ENCODE results near the gene CRAMP1. TPM values are rescaled to one million over a fixed set of nuclear protein-coding genes. Genes with fewer than 3 reads are reported as not detected.

Gene CRAMP1
- polyA plus RNA-seq, 1 of the 3 experiments (the other 2 are of a cell fraction), result 9.5 TPM

DNA sequence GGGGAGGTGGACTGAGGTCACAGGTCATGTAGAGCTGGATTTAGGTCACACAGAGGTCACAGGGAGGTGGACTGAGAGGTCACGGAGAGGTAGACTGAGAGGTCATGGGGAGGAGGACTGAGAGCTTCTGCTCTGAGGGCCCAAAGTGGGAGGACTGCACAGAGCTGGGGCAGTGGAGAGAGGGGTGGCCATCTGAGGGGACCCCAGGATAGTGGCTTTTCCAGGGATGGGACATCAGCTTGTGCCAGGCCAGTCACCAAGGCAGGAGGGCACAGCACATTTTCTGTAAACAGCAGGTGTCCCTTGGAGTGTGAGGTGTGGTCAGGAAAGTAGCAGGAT, 39.8 kb downstream of the CRAMP1 start:
- no peaks in the 10 kb centered on the region for H3K9me3 ChIP-seq
- H3K36me3 ChIP-seq (replicated peaks in 1 of 2; ENCODE audit: control insufficient read depth in 1 of 2, insufficient read depth in 2 of 2, low read length in 1 of 2), result peaks cover 15 to 46% of the 10 kb centered on the region in 2 experiments
- H3K79me2 ChIP-seq (ENCODE audit: insufficient read depth), result peaks cover 4% of the 10 kb centered on the region; the same call in 1 of the 2 replicates
- no peaks in the 10 kb centered on the region for H3K27me3 ChIP-seq (ENCODE audit: insufficient read depth)
- H3K4me3 ChIP-seq (ENCODE audit: low read depth in 2 of 2, low read length in 1 of 2), result no peak overlapping the region
- peaks cover 0 to 3% of the 10 kb centered on the region in 2 experiments; a peak in 1 of 4 replicates for H3K4me1 ChIP-seq (ENCODE audit: control insufficient read depth in 1 of 2, insufficient read depth in 2 of 2, low read depth in 1 of 2, low read length in 1 of 2)
- ChIA-PET POLR2A (no interaction called here), CTCF (no interaction called here)
- H2AFZ ChIP-seq (ENCODE audit: low read depth), result no peak overlapping the region
- TF ChIP-seq MEF2A (IDR thresholded peaks at IDR 0.05; ENCODE audit: borderline replicate concordance, low read depth), result no peak
- TF ChIP-seq YY1 (IDR thresholded peaks at IDR 0.05; ENCODE audit: low read depth), result no peak
- peak; percentile 42 for DNase-seq
- no peak overlapping the region for H3K27ac ChIP-seq (ENCODE audit: low read depth in 2 of 2, low read length in 1 of 2)
- no peak overlapping the region for H3K4me2 ChIP-seq
- no peaks in the 10 kb centered on the region for H3K9me2 ChIP-seq
- WGBS (ENCODE audit: low lambda C conversion rate), result 100% methylated on average over 1 of the region's 1 CpG
- peaks cover 15% of the 10 kb centered on the region for H4K20me1 ChIP-seq (ENCODE audit: insufficient read depth)
- no peak overlapping the region for H3K9ac ChIP-seq
- H3F3A ChIP-seq (replicated peaks; ENCODE audit: insufficient read depth), result peaks cover 10% of the 10 kb centered on the region

DNA sequence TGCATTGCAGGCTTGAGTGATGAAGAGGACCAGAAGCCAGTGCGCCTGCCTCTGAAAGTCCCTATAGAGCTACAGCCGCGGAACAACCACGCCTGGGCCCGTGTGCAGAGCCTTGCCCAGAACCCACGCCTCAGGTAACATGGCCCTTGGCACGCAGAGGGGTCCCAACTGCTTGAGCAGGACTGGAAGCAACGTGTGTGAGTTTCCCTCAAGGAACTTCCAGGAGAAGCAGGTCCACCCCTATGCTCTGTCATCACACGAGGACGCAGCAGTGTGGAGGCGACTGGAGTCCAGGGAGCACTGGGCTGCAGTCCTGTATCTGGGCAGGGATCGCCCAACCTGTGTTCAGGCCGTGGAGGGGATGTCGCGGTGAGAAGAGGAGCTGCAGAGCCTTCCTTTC, 40.9 kb downstream of the CRAMP1 start:
- Histone ChIP-seq H3K9ac (no peak overlapping the region), H3K4me2 (no peak overlapping the region), H3F3A (replicated peaks; ENCODE audit: insufficient read depth) (peaks cover 10% of the 10 kb centered on the region), H3K79me2 (ENCODE audit: insufficient read depth) (peaks cover 3% of the 10 kb centered on the region; the same call in 1 of the 2 replicates), H2AFZ (ENCODE audit: low read depth) (no peak overlapping the region), H3K4me1 (ENCODE audit: control insufficient read depth in 1 of 2, insufficient read depth in 2 of 2, low read depth in 1 of 2, low read length in 1 of 2) (peaks cover 0 to 7% of the 10 kb centered on the region in 2 experiments; a peak in 1 of 4 replicates), H3K4me3 (ENCODE audit: low read depth in 2 of 2, low read length in 1 of 2) (no peak overlapping the region), H3K36me3 (replicated peaks in 1 of 2; ENCODE audit: control insufficient read depth in 1 of 2, insufficient read depth in 2 of 2, low read length in 1 of 2) (peaks cover 14 to 53% of the 10 kb centered on the region in 2 experiments), H3K9me2 (no peaks in the 10 kb centered on the region), H3K27ac (ENCODE audit: low read depth in 2 of 2, low read length in 1 of 2) (no peak overlapping the region), H3K9me3 (no peaks in the 10 kb centered on the region), H3K27me3 (ENCODE audit: insufficient read depth) (no peaks in the 10 kb centered on the region), H4K20me1 (ENCODE audit: insufficient read depth) (peaks cover 15% of the 10 kb centered on the region)
- WGBS (ENCODE audit: low lambda C conversion rate), result 96% methylated on average over 11 of the region's 15 CpGs
- POLR2A ChIA-PET, result no interaction called here
- CTCF ChIA-PET, result no interaction called here
- no peak for DNase-seq
- TF ChIP-seq, protein P1, sequence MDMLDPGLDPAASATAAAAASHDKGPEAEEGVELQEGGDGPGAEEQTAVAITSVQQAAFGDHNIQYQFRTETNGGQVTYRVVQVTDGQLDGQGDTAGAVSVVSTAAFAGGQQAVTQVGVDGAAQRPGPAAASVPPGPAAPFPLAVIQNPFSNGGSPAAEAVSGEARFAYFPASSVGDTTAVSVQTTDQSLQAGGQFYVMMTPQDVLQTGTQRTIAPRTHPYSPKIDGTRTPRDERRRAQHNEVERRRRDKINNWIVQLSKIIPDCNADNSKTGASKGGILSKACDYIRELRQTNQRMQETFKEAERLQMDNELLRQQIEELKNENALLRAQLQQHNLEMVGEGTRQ (IDR thresholded peaks at IDR 0.05; ENCODE audit: borderline replicate concordance, low read depth, low read length), result no peak
- TF ChIP-seq FOXJ3 (CRISPR knock-in tag; IDR thresholded peaks at IDR 0.05), result no peak

DNA sequence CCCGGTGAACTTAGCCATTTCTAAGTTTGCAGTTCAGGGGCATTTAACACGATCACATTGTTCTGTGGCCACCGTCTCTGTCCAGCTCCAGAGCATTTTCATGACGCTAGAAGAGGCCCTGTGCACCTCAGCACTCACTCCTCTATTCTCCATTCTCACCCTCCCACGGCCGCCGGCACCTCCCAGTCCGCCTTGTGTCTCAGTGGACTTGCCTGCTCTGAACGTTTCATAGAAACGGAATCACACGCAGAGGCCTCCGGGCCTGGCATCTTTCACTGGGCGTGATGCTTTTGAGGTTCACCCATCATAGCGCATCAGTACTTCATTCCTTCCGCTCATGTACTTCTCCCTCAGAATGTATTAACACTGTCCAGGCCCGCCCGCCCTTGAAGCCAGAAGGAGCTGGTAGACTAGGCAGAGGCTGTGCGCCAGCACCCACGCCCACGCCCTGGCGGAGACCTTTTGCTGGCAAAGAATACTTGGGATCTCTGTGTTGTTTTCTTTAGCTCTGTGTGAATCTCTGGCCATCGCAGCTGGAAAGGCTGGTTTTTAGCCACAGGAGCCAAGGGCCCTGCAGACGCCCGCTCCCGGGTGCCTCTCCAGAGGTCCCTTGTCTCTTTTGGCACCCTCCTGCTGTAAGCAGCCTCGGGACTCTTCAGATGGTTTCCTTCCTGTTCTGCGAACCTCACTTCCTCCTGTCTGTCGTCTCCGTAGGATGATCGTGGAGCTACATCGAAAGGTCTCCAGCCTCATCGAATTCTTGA, 42.5 kb downstream of the CRAMP1 start:
- peaks cover 14 to 63% of the 10 kb centered on the region in 2 experiments for H3K36me3 ChIP-seq (replicated peaks in 1 of 2; ENCODE audit: control insufficient read depth in 1 of 2, insufficient read depth in 2 of 2, low read length in 1 of 2)
- DNase-seq, result no peak
- H3K9me3 ChIP-seq, result no peaks in the 10 kb centered on the region
- ChIA-PET CTCF (no interaction called here), POLR2A (no interaction called here)
- H3K9me2 ChIP-seq, result no peaks in the 10 kb centered on the region
- H3K9ac ChIP-seq, result no peak overlapping the region
- H3K27ac ChIP-seq (ENCODE audit: low read depth in 2 of 2, low read length in 1 of 2), result no peak overlapping the region
- WGBS (ENCODE audit: low lambda C conversion rate), result 95% methylated on average over 32 of the region's 32 CpGs
- no peak overlapping the region for H3K4me2 ChIP-seq
- H3K27me3 ChIP-seq (ENCODE audit: insufficient read depth), result no peaks in the 10 kb centered on the region
- no peaks in the 10 kb centered on the region; the same call in 1 of the 2 replicates for H3K79me2 ChIP-seq (ENCODE audit: insufficient read depth)
- no peak overlapping the region for H3K4me3 ChIP-seq (ENCODE audit: low read depth in 2 of 2, low read length in 1 of 2)
- no peak overlapping the region for H2AFZ ChIP-seq (ENCODE audit: low read depth)
- peaks cover 0 to 7% of the 10 kb centered on the region in 2 experiments; a peak in 1 of 4 replicates for H3K4me1 ChIP-seq (ENCODE audit: control insufficient read depth in 1 of 2, insufficient read depth in 2 of 2, low read depth in 1 of 2, low read length in 1 of 2)
- TF ChIP-seq, protein P2, sequence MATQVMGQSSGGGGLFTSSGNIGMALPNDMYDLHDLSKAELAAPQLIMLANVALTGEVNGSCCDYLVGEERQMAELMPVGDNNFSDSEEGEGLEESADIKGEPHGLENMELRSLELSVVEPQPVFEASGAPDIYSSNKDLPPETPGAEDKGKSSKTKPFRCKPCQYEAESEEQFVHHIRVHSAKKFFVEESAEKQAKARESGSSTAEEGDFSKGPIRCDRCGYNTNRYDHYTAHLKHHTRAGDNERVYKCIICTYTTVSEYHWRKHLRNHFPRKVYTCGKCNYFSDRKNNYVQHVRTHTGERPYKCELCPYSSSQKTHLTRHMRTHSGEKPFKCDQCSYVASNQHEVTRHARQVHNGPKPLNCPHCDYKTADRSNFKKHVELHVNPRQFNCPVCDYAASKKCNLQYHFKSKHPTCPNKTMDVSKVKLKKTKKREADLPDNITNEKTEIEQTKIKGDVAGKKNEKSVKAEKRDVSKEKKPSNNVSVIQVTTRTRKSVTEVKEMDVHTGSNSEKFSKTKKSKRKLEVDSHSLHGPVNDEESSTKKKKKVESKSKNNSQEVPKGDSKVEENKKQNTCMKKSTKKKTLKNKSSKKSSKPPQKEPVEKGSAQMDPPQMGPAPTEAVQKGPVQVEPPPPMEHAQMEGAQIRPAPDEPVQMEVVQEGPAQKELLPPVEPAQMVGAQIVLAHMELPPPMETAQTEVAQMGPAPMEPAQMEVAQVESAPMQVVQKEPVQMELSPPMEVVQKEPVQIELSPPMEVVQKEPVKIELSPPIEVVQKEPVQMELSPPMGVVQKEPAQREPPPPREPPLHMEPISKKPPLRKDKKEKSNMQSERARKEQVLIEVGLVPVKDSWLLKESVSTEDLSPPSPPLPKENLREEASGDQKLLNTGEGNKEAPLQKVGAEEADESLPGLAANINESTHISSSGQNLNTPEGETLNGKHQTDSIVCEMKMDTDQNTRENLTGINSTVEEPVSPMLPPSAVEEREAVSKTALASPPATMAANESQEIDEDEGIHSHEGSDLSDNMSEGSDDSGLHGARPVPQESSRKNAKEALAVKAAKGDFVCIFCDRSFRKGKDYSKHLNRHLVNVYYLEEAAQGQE (IDR thresholded peaks at IDR 0.05; ENCODE audit: low read depth, low read length), result no peak
- TF ChIP-seq, protein P3, sequence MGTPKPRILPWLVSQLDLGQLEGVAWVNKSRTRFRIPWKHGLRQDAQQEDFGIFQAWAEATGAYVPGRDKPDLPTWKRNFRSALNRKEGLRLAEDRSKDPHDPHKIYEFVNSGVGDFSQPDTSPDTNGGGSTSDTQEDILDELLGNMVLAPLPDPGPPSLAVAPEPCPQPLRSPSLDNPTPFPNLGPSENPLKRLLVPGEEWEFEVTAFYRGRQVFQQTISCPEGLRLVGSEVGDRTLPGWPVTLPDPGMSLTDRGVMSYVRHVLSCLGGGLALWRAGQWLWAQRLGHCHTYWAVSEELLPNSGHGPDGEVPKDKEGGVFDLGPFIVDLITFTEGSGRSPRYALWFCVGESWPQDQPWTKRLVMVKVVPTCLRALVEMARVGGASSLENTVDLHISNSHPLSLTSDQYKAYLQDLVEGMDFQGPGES (IDR thresholded peaks at IDR 0.05; ENCODE audit: low read depth, low read length), result no peak
- TF ChIP-seq GABPA (IDR thresholded peaks at IDR 0.05; ENCODE audit: low read depth) (no peak), RXRA (IDR thresholded peaks at IDR 0.05; ENCODE audit: borderline replicate concordance, low read depth) (no peak), MXI1 (IDR thresholded peaks at IDR 0.05; ENCODE audit: low read depth, low read length) (no peak), FOXM1 (IDR thresholded peaks at IDR 0.05; ENCODE audit: low read depth) (no peak), JUND (IDR thresholded peaks at IDR 0.05) (no peak), MEF2A (IDR thresholded peaks at IDR 0.05; ENCODE audit: borderline replicate concordance, low read depth) (no peak)
- TF ChIP-seq, protein P1 (IDR thresholded peaks at IDR 0.05; ENCODE audit: borderline replicate concordance, low read depth, low read length), result no peak
- TF ChIP-seq, protein P4, sequence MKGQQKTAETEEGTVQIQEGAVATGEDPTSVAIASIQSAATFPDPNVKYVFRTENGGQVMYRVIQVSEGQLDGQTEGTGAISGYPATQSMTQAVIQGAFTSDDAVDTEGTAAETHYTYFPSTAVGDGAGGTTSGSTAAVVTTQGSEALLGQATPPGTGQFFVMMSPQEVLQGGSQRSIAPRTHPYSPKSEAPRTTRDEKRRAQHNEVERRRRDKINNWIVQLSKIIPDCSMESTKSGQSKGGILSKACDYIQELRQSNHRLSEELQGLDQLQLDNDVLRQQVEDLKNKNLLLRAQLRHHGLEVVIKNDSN (IDR thresholded peaks at IDR 0.05; ENCODE audit: borderline replicate concordance, low read depth), result no peak
- H4K20me1 ChIP-seq (ENCODE audit: insufficient read depth), result peaks cover 15% of the 10 kb centered on the region
- peaks cover 10% of the 10 kb centered on the region for H3F3A ChIP-seq (replicated peaks; ENCODE audit: insufficient read depth)

All from SK-N-SH (cell line).